Measurements from ENCODE around the gene DUS1L. TPM values are rescaled to one million over a fixed set of nuclear protein-coding genes. Genes with fewer than 3 reads are reported as not detected.
A peak's percentile ranks its signal among the peaks of the same experiment; 100 is the strongest.

DUS1L gene
- total RNA-seq, 2 experiments from 2014 or later = 113 to 127 TPM

DNA sequence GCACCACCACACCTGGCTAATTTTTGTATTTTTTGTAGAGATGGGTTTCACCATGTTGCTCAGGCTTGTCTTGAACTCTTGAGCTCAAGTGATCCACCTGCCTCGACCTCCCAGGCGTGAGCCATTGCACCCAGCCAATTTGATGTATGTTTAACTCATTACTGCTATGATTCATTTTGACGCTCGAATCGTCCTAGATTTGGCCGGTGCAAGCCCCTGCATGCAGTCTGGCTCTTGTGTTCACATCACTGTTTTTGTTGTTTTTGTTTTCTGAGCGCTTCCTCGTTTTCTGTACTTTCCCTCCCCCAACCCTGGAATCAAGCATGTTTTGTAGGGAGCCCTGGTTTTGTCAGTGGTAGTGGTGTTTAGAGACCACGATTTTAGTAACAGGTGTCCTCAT lies 7.8 kb upstream of the DUS1L start:
- H3K4me1 Mint-ChIP-seq = no peaks in the 10 kb centered on the region
- no peak for DNase-seq
- no peak overlapping the region for H3K4me3 Mint-ChIP-seq
- no peak overlapping the region for H3K27ac Mint-ChIP-seq
- H3K36me3 Mint-ChIP-seq (ENCODE audit: low read depth) = peaks cover 4% of the 10 kb centered on the region
- ChIA-PET CTCF (interaction anchor here (0.7 kb wide), 1 partner anchor 36 kb away, joined by 3 read pairs; the partner anchor contains the start of gene DCXR), POLR2A (interaction anchor here (0.7 kb wide), 1 partner anchor 129 kb away, joined by 5 read pairs; no protein-coding TSS in a partner anchor)
- peaks cover 2% of the 10 kb centered on the region for H3K27me3 Mint-ChIP-seq
- no peaks in the 10 kb centered on the region for H3K9me3 Mint-ChIP-seq

DNA sequence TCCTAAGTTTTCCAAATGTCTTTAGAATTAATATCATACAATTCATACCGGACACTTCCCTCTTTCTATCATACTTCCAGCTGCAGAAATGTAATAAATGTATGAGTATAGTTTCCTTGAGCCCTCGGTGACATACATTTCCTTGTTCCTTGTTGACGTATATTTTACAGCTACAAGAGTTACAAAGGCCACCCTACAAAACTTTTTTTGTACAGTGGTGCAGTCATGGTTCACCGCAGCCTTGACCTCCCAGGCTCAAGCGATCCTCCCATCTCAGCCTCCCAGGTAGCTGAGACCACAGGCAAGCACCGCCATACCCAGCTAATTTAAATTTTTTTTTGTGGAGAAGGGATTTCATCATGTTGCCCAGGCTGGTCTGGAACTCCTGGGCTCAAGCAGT lies 7.2 kb upstream of the DUS1L start:
- DNase-seq = no peak
- Mint-ChIP-seq H3K27ac (no peak overlapping the region), H3K9me3 (no peaks in the 10 kb centered on the region), H3K27me3 (peaks cover 2% of the 10 kb centered on the region), H3K36me3 (ENCODE audit: low read depth) (no peaks in the 10 kb centered on the region), H3K4me1 (no peaks in the 10 kb centered on the region), H3K4me3 (no peak overlapping the region)
- CTCF ChIA-PET = interaction anchor here (0.7 kb wide), 1 partner anchor 35 kb away, joined by 3 read pairs; the partner anchor contains the start of gene DCXR
- POLR2A ChIA-PET = interaction anchor here (0.7 kb wide), 1 partner anchor 130 kb away, joined by 5 read pairs; no protein-coding TSS in a partner anchor

DNA sequence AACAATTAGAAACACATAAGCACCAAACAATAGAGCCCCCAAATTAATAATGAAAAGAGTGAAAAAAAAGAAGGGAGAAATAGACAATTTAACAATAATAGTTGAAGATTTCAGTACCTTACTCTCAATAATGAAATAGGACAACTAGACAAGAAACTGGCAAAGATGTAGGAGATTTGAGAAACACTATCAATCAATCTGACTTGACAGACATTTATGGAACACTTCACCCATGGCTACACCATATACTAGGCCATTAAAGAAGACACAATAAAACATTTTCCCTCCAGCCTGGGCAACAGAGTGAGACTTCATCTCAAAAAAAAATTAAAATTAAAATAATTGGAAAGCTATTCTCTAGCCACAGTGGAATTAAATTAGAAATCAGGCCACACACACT lies 5.0 kb upstream of the DUS1L start:
- no peak for DNase-seq
- Mint-ChIP-seq H3K4me3 (no peak overlapping the region), H3K36me3 (ENCODE audit: low read depth) (no peaks in the 10 kb centered on the region), H3K9me3 (no peaks in the 10 kb centered on the region), H3K27me3 (peaks cover 2% of the 10 kb centered on the region), H3K27ac (no peak overlapping the region), H3K4me1 (peaks cover 6% of the 10 kb centered on the region)
- CTCF ChIA-PET = no interaction called here
- POLR2A ChIA-PET = no interaction called here

DNA sequence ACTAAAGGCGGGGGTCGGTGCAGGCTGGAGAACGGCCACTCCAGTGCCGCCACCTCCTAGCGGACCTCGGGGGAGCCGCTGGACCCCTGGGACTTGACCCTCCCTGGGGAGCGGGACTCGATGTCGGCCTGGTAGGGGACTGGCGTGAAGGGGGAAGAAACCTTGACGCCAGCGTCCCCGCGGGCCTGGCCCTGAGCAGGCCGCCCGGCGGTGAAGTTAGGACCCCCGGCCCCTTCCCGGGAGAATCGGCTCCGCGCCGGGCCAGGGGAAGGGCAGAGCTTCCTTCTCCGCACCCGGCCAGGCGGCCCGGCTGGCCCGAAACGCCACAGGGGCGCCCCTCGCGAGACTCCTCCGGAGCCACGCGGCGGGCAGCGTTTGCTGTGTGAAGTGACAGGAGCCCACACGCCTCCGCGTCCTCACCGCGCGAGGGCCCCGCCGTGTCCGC lies 389 bp downstream of the DUS1L start:
- Mint-ChIP-seq H3K4me1 (peaks cover 11% of the 10 kb centered on the region), H3K27ac (peak overlapping the region; percentile 69), H3K36me3 (ENCODE audit: low read depth) (peaks cover under 1% of the 10 kb centered on the region), H3K27me3 (no peaks in the 10 kb centered on the region), H3K4me3 (peak overlapping the region; percentile 65), H3K9me3 (no peaks in the 10 kb centered on the region)
- DNase-seq = peak; percentile 29
- CTCF ChIA-PET = interaction anchor here (0.9 to 2.0 kb wide), 2 partner anchors 12 to 35 kb away, joined by 3 to 7 read pairs; no protein-coding TSS in a partner anchor
- POLR2A ChIA-PET = no interaction called here

DNA sequence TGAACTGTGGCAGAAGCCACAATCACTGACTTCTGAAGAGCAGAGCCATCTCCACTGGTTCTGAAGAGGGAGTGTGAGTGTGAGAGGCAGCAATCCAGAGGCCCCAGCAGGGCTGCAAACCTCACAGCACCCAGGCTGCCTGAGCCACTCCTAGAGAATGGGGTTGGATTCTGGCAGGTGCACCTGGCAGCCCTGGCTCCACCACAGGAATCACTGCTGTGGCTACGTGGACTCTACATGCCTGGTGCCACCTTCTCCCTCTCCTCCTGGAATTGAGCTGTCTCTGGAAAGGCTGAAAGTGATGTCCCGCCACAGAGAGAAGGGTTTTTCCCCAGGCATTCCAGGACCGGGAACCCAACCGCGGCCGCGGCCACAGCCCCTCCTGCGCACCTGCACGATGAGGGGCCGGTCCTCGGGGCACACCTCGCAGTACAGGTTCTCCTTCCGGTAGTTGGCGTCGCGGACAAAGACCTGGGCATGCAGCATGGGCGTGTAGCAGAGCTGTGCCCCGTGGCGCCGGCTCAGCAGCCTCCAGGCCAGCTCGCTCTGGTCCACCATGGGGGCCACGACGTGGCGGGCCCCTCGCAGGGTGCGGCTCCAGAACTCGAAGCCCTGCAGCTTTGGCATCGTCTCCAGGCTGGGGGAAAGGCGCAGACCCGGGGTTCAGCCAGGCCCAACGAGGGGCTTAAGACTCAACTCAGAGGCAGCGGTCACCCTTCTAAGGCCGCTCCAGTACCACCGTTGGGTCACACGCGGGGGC lies 991 bp downstream of the DUS1L start:
- Mint-ChIP-seq H3K27me3 (no peaks in the 10 kb centered on the region), H3K27ac (peak overlapping the region; percentile 69), H3K4me1 (peaks cover 11% of the 10 kb centered on the region), H3K36me3 (ENCODE audit: low read depth) (peaks cover 3% of the 10 kb centered on the region), H3K9me3 (no peaks in the 10 kb centered on the region), H3K4me3 (peak overlapping the region; percentile 65)
- ChIA-PET POLR2A (no interaction called here), CTCF (interaction anchor here (0.9 to 2.0 kb wide), 2 partner anchors 11 to 34 kb away, joined by 3 to 7 read pairs; no protein-coding TSS in a partner anchor)
- no peak for DNase-seq

DNA sequence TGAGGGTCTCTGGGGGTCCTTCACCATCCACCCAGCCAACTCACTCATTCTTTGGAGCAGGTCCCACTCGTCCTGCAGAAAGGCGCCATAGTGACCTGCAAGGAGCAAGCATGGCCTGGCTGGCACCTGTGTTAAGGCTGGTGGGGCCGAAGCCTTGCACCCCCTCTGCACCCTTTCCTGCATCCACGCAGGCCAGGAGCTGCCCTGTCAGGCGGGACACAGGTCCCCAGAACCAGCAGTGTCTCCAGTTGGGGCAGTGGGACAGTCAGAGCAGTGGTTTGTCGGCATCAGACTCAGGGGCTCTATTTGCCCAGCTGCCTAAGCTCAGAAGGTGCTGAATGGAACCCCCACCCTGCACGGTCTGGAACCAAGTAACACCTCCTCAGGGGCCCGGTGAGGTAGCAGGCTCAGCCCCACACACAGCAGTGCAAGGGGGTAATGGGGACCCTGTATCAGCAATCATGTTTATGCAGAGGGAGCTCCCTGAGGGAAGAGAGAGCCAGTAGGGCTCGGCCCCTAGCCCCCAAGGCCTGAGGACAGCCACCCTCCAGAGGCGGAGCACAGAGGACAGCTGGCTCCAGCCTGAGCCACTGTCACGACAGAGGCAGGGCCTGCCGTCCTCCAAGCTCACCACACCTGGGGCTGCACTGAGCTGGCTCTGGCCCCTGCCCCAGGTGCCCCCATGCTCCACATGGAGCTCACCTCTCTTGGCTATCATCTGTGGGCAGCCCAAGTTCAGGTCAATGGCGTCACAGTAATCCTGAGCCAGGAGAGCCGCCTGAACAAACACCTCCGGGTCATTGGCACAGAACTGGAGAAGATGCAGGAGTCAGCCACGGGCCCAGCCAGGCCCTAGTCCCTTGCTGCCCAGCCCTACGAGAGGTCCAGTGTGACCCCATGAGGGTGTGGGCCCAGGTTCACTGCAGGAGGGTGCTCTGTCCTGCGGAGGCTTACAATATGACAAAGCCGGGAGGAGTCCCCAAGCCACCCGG lies 1.9 kb downstream of the DUS1L start:
- Mint-ChIP-seq H3K27ac (peak overlapping the region; percentile 69), H3K27me3 (no peaks in the 10 kb centered on the region), H3K9me3 (no peaks in the 10 kb centered on the region), H3K4me3 (peak overlapping the region; percentile 65), H3K4me1 (peaks cover 11% of the 10 kb centered on the region), H3K36me3 (ENCODE audit: low read depth) (peaks cover 3% of the 10 kb centered on the region)
- CTCF ChIA-PET = interaction anchor here (0.9 to 2.0 kb wide), 2 partner anchors 10 to 97 kb away, joined by 3 to 7 read pairs; no protein-coding TSS in a partner anchor
- DNase-seq = no peak
- POLR2A ChIA-PET = no interaction called here

DNA sequence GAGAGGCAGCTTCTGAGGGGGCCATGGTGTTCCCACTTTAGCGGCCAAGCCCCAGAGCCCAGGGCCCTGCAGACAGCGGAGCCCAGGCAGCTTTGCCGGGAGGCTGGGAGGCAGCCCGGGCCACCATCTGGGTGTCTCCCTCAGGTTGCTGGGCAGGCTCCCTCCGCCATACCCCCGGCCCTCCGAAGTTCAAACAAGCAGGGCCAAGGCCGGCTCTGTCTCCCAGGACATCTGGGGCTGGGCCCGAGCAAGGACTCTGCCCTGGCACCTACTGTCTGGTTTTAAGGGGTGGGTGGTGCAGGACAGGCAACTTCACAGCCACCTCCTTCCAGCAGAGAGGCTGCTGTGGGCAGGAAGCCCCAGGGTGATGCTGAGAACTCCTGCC lies 2.6 kb downstream of the DUS1L start:
- POLR2A ChIA-PET = no interaction called here

DNA sequence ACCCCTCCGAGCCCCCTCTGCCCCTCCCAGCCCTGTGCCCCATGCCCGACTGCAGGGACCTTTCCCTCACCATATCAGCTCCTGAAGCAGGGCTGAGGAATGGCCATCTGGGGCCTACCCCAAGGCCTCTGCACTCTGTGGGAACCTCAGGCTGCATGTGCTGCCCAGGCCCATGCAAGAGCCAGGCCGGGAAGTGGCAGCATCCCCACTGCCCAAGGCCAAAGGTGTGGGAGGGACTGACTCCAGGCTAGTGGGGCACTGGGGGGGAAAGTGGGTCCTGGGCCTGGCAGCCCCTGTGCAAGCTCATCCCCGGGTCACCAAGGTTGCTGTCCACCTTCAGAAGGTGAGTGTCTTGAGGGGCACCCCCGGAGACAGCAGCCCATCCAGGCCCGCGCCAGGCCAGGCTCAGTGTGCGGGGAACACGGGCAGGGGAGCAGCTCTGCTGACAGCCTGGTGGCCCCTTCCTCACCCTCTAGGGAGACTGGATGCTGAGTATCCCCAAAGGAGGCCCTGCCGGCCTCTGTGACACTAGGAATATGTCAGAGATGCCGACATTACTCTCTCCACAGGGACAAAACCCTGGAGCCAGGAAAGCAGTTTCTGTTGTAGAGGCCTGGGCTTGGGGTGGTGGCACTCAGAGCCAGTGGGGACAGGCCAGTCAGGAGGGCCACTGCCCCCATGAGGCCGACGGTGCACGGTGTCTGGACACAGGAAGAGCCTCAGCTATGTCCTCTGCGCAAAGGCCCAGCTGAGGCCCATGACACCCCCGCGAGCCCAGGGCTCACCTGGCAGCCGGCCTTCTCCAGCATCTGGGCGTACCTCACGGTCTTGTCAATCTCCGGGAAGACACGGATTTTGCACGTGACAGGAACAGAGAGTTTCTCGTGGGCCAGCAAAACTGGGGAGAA lies 3.3 kb downstream of the DUS1L start:
- peaks cover 11% of the 10 kb centered on the region for H3K4me1 Mint-ChIP-seq
- no peak overlapping the region for H3K27ac Mint-ChIP-seq
- no peaks in the 10 kb centered on the region for H3K9me3 Mint-ChIP-seq
- CTCF ChIA-PET = no interaction called here
- no peak for DNase-seq
- H3K36me3 Mint-ChIP-seq (ENCODE audit: low read depth) = peaks cover 3% of the 10 kb centered on the region
- no peak overlapping the region for H3K4me3 Mint-ChIP-seq
- no peaks in the 10 kb centered on the region for H3K27me3 Mint-ChIP-seq
- POLR2A ChIA-PET = no interaction called here

More for the DNA sequence above, 2.6 kb downstream of the DUS1L start:
- no peak overlapping the region for H3K4me3 Mint-ChIP-seq
- H3K9me3 Mint-ChIP-seq = no peaks in the 10 kb centered on the region
- CTCF ChIA-PET = interaction anchor here (0.9 kb wide), 1 partner anchor 96 kb away, joined by 3 read pairs; no protein-coding TSS in a partner anchor
- H3K36me3 Mint-ChIP-seq (ENCODE audit: low read depth) = peaks cover 3% of the 10 kb centered on the region
- H3K4me1 Mint-ChIP-seq = peaks cover 11% of the 10 kb centered on the region
- H3K27me3 Mint-ChIP-seq = no peaks in the 10 kb centered on the region
- DNase-seq = no peak
- H3K27ac Mint-ChIP-seq = no peak overlapping the region

DNA sequence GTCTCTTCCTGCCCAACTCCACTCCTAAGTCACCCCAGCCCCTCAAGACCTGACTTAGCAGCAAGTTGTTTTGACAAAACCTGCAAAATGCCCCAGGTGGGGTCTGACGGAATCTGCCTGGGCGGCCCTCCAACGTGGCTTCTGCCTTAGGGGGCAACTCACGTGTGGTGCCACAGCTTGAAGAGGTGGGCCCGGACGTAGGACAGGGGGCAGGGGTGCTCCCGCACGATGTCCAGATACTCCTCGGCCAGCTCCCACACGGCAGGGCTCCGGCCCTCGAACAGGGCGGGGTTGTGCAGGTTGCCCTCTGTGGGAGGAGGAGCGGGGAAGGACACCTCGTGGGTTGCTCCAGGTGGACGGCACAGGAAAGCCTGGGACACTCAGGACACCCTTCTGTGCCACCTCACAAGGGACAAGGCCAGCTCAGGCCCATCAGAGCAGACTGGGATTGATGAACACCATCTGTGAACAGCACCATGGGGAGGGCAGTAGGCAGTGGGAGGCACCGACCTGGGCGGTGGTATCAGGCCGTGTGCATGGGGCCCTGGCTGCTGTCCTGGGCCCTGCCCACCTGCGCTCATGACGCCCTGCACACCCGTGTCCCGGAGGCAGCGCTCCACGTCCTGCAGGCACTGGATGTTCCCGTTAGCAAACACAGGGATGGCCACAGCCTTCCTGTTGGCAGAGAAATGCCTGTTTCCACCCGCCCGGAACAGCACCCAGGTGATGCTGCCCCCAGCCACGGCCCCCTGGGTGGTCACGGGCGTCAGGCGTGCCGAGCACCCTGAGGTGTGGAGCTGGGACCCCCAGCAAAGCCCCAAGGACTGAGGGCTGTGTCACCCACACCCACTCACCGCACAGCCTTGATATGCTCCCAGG lies 4.3 kb downstream of the DUS1L start:
- Mint-ChIP-seq H3K36me3 (ENCODE audit: low read depth) (peaks cover 3% of the 10 kb centered on the region), H3K27ac (no peak overlapping the region), H3K27me3 (no peaks in the 10 kb centered on the region), H3K4me1 (peaks cover 8% of the 10 kb centered on the region), H3K4me3 (no peak overlapping the region), H3K9me3 (no peaks in the 10 kb centered on the region)
- DNase-seq = no peak
- POLR2A ChIA-PET = no interaction called here
- CTCF ChIA-PET = interaction anchor here (0.5 kb wide), 1 partner anchor 84 kb away, joined by 3 read pairs; no protein-coding TSS in a partner anchor

DNA sequence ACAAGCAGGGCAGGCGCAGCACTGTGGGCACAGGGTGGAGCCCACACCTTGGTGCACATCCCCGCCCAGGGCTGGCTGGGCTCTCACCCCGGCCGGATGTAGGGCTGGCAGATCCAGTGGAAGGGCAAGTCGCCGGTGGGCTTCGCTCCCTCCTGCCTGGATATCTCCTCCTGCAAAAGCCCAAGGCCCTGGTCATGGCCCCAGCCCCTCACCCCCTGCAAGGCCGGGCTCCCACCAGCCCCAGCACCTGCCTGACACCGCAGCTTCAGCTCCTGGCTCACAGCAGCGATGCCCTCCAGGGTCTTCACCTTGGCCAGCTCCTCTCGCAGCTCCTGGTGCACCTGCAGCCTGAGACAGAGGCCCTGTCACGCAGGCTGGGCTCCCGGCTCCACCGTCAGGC lies 5.0 kb downstream of the DUS1L start:
- Mint-ChIP-seq H3K36me3 (ENCODE audit: low read depth) (peaks cover 3% of the 10 kb centered on the region), H3K9me3 (no peaks in the 10 kb centered on the region), H3K27me3 (no peaks in the 10 kb centered on the region), H3K4me3 (no peak overlapping the region), H3K4me1 (peaks cover 5% of the 10 kb centered on the region), H3K27ac (no peak overlapping the region)
- ChIA-PET CTCF (interaction anchor here (0.5 to 1.8 kb wide), 2 partner anchors 30 to 84 kb away, joined by 3 to 5 read pairs; partner anchors contain the start of gene RAC3), POLR2A (no interaction called here)
- DNase-seq = no peak

DNA sequence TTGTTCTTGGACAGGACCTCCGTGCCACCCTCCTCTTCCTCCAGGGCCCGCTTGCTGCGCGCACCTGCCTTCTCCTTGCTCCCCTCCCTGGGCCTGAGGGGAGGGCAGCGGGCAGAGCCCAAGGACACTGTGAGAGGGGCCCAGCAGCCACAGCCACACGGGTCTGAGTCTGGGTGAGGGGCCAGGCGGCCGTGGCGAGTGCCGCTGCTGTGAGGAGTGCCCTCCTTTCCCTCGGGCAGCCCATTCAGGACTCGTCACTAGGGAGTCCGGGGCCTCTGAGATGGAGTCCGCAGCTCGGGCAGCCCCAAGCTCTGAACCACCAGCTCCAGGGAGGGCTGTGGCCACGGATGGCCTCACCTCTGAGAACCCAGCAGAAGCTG lies 5.6 kb downstream of the DUS1L start:
- DNase-seq = no peak
- H3K36me3 Mint-ChIP-seq (ENCODE audit: low read depth) = peaks cover 3% of the 10 kb centered on the region
- H3K4me1 Mint-ChIP-seq = peaks cover 5% of the 10 kb centered on the region
- no peaks in the 10 kb centered on the region for H3K27me3 Mint-ChIP-seq
- H3K4me3 Mint-ChIP-seq = no peak overlapping the region
- H3K27ac Mint-ChIP-seq = no peak overlapping the region
- POLR2A ChIA-PET = no interaction called here
- CTCF ChIA-PET = interaction anchor here (1.1 to 1.8 kb wide), 2 partner anchors 22 to 29 kb away, joined by 3 to 5 read pairs; partner anchors contain the start of genes DCXR and RAC3
- H3K9me3 Mint-ChIP-seq = no peaks in the 10 kb centered on the region
